Neural cell (in vitro differentiated cells): ENCODE results near the gene EXOC1. TPM values are rescaled to one million over a fixed set of nuclear protein-coding genes. Genes with fewer than 3 reads are reported as not detected.

Experiments used
- H2AFZ ChIP-seq: fragments of 200-600, 300-800 bp; sonication (generic), shearing (Covaris generic); 2 replicates; pipeline ENCODE4 v1.6.0; 2014; ENCODE audit warnings: low read depth, mild to moderate bottlenecking, antibody characterized with exemption, low read length, moderate library complexity
- H3F3A ChIP-seq: fragments of 200-600 bp; shearing (Covaris generic); 2 replicates; pipeline ENCODE4 v1.6.1; 2016; ENCODE audit warnings: mild to moderate bottlenecking, moderate library complexity, mixed read lengths, antibody characterized with exemption, low read length; ENCODE audit not compliant: insufficient read depth, poor library complexity, severe bottlenecking
- H3K27ac ChIP-seq: fragments of 200-600, 300-800 bp; sonication (generic), shearing (Covaris generic); 2 replicates; pipeline ENCODE4 v1.5.1; 2014; ENCODE audit warnings: mild to moderate bottlenecking, low read length, moderate library complexity
- H3K27me3 ChIP-seq: fragments of 300-800, 200-600 bp; sonication (generic), shearing (Covaris generic); 2 replicates; pipeline ENCODE4 v1.6.0; 2014; ENCODE audit warnings: mild to moderate bottlenecking, low read depth, low read length, moderate library complexity; ENCODE audit not compliant: insufficient read depth
- H3K36me3 ChIP-seq: fragments of 300-800, 200-600 bp; sonication (generic), shearing (Covaris generic); 2 replicates; pipeline ENCODE4 v1.5.1; 2014; ENCODE audit warnings: mild to moderate bottlenecking, antibody characterized with exemption, low read length, moderate library complexity; ENCODE audit not compliant: insufficient read depth
- H3K4me2 ChIP-seq: fragments of 300-800, 200-600 bp; sonication (generic), shearing (Covaris generic); 2 replicates; pipeline ENCODE4 v1.6.0; 2014; ENCODE audit warnings: mild to moderate bottlenecking, low read length
- H3K4me3 ChIP-seq: fragments of 300-800, 200-600 bp; sonication (generic), shearing (Covaris generic); 2 replicates; pipeline ENCODE4 v1.5.1; 2014; ENCODE audit warnings: mild to moderate bottlenecking, low read length, moderate library complexity
- H3K79me2 ChIP-seq: fragments of 200-600 bp; shearing (Covaris generic); replicated peaks from 2 replicates; pipeline ENCODE4 v1.6.0; 2014; ENCODE audit warnings: mild to moderate bottlenecking, low read length, moderate library complexity; ENCODE audit not compliant: insufficient read depth
- H3K9ac ChIP-seq: fragments of 300-800, 200-600 bp; sonication (generic), shearing (Covaris generic); 2 replicates; pipeline ENCODE4 v1.6.1; 2016; ENCODE audit warnings: mild to moderate bottlenecking, low read length, mixed read lengths
- H3K9me2 ChIP-seq: fragments of 200-600 bp; shearing (Covaris generic); 2 replicates; pipeline ENCODE4 v1.6.1; 2016; ENCODE audit warnings: mild to moderate bottlenecking, low read length, mixed read lengths; ENCODE audit not compliant: insufficient read depth
- H3K9me3 ChIP-seq: fragments of 200-600, 300-800 bp; sonication (generic), shearing (Covaris generic); 2 replicates; pipeline ENCODE4 v1.6.1; 2016; ENCODE audit warnings: mild to moderate bottlenecking, mixed run types, low read length, moderate library complexity, mixed read lengths
- H4K20me1 ChIP-seq: fragments of 200-600 bp; shearing (Covaris generic); 2 replicates; pipeline ENCODE4 v1.6.1; 2016; ENCODE audit warnings: mild to moderate bottlenecking, mixed run types; ENCODE audit not compliant: insufficient read depth
- EP300 ChIP-seq: fragments of 450-650 bp; conservative IDR thresholded peaks from 2 replicates; pipeline ENCODE4 v1.6.1; 2014; ENCODE audit warnings: antibody characterized with exemption, mild to moderate bottlenecking, moderate library complexity; ENCODE audit not compliant: poor library complexity, severe bottlenecking
- EZH2 ChIP-seq: fragments of 200-600, 300-800 bp; shearing (Covaris generic), sonication (generic); IDR thresholded peaks from 2 replicates; pipeline ENCODE4 v1.6.1; 2014; ENCODE audit warnings: antibody characterized with exemption, low read length, borderline replicate concordance, mild to moderate bottlenecking; ENCODE audit not compliant: insufficient read depth, poor library complexity, severe bottlenecking
- MXI1 ChIP-seq: fragments of 450-650 bp; conservative IDR thresholded peaks from 2 replicates; pipeline ENCODE4 v1.6.1; 2014; ENCODE audit warnings: antibody characterized with exemption, mild to moderate bottlenecking; ENCODE audit not compliant: poor library complexity, severe bottlenecking
- POLR2AphosphoS5 ChIP-seq: IDR thresholded peaks from 2 replicates; pipeline ENCODE4 v1.6.1; 2012
- RAD21 ChIP-seq: fragments of 450-650 bp; conservative IDR thresholded peaks from 2 replicates; pipeline ENCODE4 v1.6.1; 2014; ENCODE audit warnings: antibody characterized with exemption, mild to moderate bottlenecking, moderate library complexity
- SMC3 ChIP-seq: fragments of 450-650 bp; conservative IDR thresholded peaks from 2 replicates; pipeline ENCODE4 v1.6.1; 2014; ENCODE audit warnings: antibody characterized with exemption, mild to moderate bottlenecking, moderate library complexity; ENCODE audit not compliant: poor library complexity
- TAF1 ChIP-seq: IDR thresholded peaks from 2 replicates; pipeline ENCODE4 v1.6.1; 2012; ENCODE audit warnings: low read depth
- polyA plus RNA-seq: library from polyadenylated mRNA; depleted of rRNA; stranded (reverse); fragments of >200 nt; gene quantifications from 2 replicates; pipeline ENCODE4 v1.2.3, GENCODE V29; 2014
- TF ChIP-seq, protein P1 (sequence below): IDR thresholded peaks from 2 replicates; pipeline ENCODE4 v1.6.1; 2012; ENCODE audit warnings: borderline replicate concordance
- TF ChIP-seq, protein P2 (sequence below): fragments of 450-650 bp; IDR thresholded peaks from 2 replicates; pipeline ENCODE4 v1.5.1; 2014; ENCODE audit warnings: antibody characterized with exemption, mild to moderate bottlenecking, moderate library complexity; ENCODE audit not compliant: poor library complexity, severe bottlenecking

EXOC1 gene
- polyA plus RNA-seq, 1 donor from 2014 or later: 106 TPM

DNA sequence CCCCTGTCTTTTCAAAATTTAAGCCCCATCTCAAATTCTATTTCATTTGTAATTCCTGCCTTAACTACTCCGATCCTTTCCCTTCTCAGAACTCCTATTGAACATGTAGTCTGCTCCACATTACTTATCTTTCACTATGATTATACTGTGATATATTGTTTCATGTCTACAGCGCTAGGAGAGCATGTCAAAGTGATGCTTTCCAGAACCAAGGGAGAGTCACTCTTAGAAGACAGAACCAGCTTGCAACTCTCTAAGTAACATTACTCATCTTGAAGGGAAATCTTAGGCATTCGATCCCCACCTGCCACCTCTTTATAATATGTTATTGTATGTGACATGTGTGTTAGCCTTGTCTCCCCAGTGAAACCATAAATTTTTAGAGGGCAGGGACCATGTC is 23.4 kb upstream of the EXOC1 start:
- no peaks in the 10 kb centered on the region for H3K36me3 ChIP-seq

DNA sequence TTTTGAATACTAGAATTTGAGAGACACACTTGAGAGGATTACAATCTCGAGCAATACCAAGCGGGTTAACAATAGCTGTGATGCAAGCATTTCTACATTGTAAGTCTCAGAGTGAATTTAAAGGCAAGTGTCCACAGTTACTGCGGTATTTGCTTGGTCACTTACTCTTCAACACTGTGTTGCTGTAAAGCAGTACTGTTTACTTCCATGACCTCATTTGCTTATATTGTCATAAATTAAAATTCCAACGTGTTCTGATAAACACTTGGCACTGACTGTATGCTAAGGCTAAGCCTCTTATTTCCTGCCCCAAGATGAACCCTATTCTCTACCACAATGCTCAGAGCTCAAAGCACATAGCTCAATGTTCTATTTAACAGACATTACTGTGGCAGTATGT is 22.7 kb upstream of the EXOC1 start:
- Histone ChIP-seq H3K9me2 (no peaks in the 10 kb centered on the region), H2AFZ (no peak overlapping the region), H3F3A (no peaks in the 10 kb centered on the region), H3K4me3 (no peak overlapping the region), H3K9ac (no peak overlapping the region), H3K79me2 (no peaks in the 10 kb centered on the region), H3K4me2 (no peak overlapping the region), H4K20me1 (no peaks in the 10 kb centered on the region), H3K27ac (no peak overlapping the region), H3K27me3 (no peaks in the 10 kb centered on the region), H3K9me3 (no peaks in the 10 kb centered on the region), H3K36me3 (no peaks in the 10 kb centered on the region)
- TF ChIP-seq TAF1 (no peak), RAD21 (no peak), EZH2 (no peak), MXI1 (no peak), SMC3 (no peak), POLR2AphosphoS5 (no peak), EP300 (no peak)
- TF ChIP-seq, protein P1, sequence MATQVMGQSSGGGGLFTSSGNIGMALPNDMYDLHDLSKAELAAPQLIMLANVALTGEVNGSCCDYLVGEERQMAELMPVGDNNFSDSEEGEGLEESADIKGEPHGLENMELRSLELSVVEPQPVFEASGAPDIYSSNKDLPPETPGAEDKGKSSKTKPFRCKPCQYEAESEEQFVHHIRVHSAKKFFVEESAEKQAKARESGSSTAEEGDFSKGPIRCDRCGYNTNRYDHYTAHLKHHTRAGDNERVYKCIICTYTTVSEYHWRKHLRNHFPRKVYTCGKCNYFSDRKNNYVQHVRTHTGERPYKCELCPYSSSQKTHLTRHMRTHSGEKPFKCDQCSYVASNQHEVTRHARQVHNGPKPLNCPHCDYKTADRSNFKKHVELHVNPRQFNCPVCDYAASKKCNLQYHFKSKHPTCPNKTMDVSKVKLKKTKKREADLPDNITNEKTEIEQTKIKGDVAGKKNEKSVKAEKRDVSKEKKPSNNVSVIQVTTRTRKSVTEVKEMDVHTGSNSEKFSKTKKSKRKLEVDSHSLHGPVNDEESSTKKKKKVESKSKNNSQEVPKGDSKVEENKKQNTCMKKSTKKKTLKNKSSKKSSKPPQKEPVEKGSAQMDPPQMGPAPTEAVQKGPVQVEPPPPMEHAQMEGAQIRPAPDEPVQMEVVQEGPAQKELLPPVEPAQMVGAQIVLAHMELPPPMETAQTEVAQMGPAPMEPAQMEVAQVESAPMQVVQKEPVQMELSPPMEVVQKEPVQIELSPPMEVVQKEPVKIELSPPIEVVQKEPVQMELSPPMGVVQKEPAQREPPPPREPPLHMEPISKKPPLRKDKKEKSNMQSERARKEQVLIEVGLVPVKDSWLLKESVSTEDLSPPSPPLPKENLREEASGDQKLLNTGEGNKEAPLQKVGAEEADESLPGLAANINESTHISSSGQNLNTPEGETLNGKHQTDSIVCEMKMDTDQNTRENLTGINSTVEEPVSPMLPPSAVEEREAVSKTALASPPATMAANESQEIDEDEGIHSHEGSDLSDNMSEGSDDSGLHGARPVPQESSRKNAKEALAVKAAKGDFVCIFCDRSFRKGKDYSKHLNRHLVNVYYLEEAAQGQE: no peak
- TF ChIP-seq, protein P2, sequence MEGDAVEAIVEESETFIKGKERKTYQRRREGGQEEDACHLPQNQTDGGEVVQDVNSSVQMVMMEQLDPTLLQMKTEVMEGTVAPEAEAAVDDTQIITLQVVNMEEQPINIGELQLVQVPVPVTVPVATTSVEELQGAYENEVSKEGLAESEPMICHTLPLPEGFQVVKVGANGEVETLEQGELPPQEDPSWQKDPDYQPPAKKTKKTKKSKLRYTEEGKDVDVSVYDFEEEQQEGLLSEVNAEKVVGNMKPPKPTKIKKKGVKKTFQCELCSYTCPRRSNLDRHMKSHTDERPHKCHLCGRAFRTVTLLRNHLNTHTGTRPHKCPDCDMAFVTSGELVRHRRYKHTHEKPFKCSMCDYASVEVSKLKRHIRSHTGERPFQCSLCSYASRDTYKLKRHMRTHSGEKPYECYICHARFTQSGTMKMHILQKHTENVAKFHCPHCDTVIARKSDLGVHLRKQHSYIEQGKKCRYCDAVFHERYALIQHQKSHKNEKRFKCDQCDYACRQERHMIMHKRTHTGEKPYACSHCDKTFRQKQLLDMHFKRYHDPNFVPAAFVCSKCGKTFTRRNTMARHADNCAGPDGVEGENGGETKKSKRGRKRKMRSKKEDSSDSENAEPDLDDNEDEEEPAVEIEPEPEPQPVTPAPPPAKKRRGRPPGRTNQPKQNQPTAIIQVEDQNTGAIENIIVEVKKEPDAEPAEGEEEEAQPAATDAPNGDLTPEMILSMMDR: no peak

More for the DNA sequence above, 23.4 kb upstream of the EXOC1 start:
- H3K9ac ChIP-seq: no peak overlapping the region
- H4K20me1 ChIP-seq: no peaks in the 10 kb centered on the region
- no peak for TF ChIP-seq EP300
- TF ChIP-seq MXI1: no peak
- no peak for TF ChIP-seq EZH2
- TF ChIP-seq, protein P2: no peak
- no peak for TF ChIP-seq SMC3
- TF ChIP-seq TAF1: no peak
- TF ChIP-seq, protein P1: no peak
- no peak for TF ChIP-seq POLR2AphosphoS5
- TF ChIP-seq RAD21: no peak
- no peaks in the 10 kb centered on the region for H3K79me2 ChIP-seq
- no peak overlapping the region for H3K27ac ChIP-seq
- H3K9me3 ChIP-seq: no peaks in the 10 kb centered on the region
- no peaks in the 10 kb centered on the region for H3F3A ChIP-seq
- no peak overlapping the region for H3K4me3 ChIP-seq
- no peaks in the 10 kb centered on the region for H3K9me2 ChIP-seq
- no peak overlapping the region for H2AFZ ChIP-seq
- H3K4me2 ChIP-seq: no peak overlapping the region
- H3K27me3 ChIP-seq: no peaks in the 10 kb centered on the region
